Measurements from ENCODE around the gene CCNB1.
"Not testable (repeated sequence)": the region's sequence is repeated elsewhere in the genome, so short reads cannot be mapped to it uniquely, and the experiment has no call there.

Gene CCNB1

GRCh38 chr5:69184621-69185020 is 17.7 kb downstream of the CCNB1 start:
- DNase-seq (ENCODE audit: low read depth), result no peak

- no peak for DNase-seq (ENCODE audit: low read depth)
Observed at GRCh38 chr5:69187342-69187741, 20.4 kb downstream of the CCNB1 start.

DNA sequence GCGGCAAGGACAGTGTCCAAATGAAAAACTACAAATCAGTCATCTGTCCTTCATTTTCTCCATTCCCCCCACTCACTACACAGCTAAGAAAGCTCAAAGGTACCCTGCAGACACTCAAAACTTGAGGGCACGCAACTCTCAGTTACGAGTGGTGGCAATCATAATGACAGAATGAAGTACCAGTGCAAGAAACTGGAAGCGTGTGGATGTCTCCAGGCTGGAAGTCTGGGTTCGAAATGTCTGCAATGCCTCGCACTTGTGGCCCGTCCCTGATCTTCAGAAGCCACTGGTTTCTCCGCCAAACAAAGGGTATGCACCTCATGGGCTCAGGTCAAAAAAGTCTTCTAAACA is 21.8 kb downstream of the CCNB1 start:
- DNase-seq (ENCODE audit: low read depth), result no peak

- DNase-seq (ENCODE audit: low read depth), result peak; percentile 83
Observed at GRCh38 chr5:69189162-69190086, 22.5 kb downstream of the CCNB1 start, which contains the start of gene CENPH. CENPH (plus strand) TSS chr5:69189583; CDS start chr5:69189635, 52 bp downstream.

GRCh38 chr5:69202497-69202896 is 35.5 kb downstream of the CCNB1 start:
- no peak for DNase-seq (ENCODE audit: low read depth)

DNA sequence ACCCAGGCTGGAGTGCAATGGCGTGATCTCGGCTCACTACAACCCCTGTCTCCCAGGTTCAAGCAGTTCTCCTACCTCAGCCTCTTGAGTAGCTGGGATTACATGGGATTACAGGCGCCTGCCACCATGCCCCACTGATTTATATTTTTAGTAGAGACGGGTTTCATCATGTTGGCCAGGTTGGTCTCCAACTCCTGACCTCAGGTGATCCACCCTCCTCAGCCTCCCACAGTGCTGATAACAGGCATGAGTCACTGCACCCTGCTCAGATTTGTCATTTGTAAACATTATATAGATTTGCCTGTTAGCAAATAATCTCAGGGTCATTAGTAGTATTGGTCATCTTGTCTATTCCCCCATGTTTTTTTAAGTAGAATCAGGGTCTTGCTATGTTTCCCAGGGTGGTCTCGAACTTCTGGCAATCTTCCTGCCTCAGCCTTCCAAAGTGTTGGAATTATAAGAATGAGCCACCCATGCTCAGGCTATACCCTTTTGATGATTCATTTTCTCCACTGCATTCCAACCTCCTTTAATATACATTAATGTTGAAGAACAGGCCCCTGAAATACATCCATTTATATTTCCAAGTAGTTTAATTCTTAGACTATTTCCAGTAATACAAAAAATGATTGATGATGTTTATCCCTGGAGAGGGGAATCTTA is 39.7 kb downstream of the CCNB1 start:
- peak; percentile 23 for DNase-seq (ENCODE audit: low read depth)

DNA sequence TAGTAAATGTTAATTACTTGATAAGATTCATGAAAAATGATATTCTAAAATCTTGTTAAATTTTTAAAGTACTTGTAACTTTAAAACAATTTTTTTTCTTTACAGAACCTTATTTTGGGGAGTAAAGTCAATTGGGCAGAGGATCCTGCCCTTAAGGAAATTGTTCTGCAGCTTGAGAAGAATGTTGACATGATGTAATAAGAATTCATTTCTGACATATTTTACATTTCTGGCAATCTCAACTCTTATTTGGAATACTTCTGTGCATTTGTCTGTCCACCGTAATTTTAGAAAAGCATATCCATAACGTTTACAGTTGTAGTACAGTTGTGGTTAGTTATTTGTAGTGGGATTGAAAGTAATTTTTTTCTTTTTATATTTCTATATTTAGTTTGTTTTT is 42.7 kb downstream of the CCNB1 start:
- DNase-seq (ENCODE audit: low read depth), result no peak

- no peak for DNase-seq (ENCODE audit: low read depth)
Observed at GRCh38 chr5:69211200-69211599, 44.2 kb downstream of the CCNB1 start.

- no peak for DNase-seq (ENCODE audit: low read depth)
Observed at GRCh38 chr5:69212022-69212421, 45.1 kb downstream of the CCNB1 start.

DNA sequence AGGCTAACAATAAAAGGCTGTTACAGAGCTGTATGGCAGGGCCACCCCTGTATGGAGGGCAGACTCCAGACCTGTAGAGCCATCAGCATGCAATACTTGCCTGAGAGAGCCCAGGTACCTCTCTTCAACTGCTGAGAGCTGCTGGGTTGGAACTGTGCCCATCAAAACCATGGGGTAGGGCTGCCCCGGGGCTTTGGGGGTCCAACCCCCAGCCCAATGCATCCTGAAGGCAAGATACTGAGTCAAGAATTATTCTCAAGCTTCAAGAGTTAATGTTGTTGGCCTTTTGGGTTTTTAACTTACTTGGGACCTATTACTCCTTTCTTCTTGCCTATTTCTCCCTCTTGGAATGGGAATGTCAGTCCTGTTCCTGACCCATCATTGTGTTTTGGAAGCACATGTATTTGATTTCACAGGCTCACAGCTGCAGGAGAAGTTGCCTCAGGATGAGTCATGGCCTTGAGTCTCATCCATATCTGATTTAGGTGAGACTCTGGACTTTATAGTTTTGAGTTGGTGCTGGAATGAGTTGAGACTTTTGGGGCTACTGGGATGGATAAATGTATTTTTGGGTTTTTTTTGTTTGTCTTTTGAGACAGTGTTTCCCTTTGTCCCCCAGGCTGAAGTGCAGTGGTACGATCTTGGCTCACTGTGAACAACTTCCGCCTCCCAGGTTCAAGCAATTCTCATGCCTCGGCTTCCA is 46.7 kb downstream of the CCNB1 start:
- peak; percentile 55 for DNase-seq (ENCODE audit: low read depth)

- DNase-seq (ENCODE audit: low read depth), result no peak
Observed at GRCh38 chr5:69217151-69217511, 50.2 kb downstream of the CCNB1 start.

GRCh38 chr5:69217548-69218526 is 50.9 kb downstream of the CCNB1 start:
- peak; percentile 60 for DNase-seq (ENCODE audit: low read depth)

GRCh38 chr5:69219939-69220338 is 53.0 kb downstream of the CCNB1 start:
- DNase-seq (ENCODE audit: low read depth), result no peak

GRCh38 chr5:69220371-69220770 is 53.4 kb downstream of the CCNB1 start:
- DNase-seq (ENCODE audit: low read depth), result not testable (repeated sequence)

DNA sequence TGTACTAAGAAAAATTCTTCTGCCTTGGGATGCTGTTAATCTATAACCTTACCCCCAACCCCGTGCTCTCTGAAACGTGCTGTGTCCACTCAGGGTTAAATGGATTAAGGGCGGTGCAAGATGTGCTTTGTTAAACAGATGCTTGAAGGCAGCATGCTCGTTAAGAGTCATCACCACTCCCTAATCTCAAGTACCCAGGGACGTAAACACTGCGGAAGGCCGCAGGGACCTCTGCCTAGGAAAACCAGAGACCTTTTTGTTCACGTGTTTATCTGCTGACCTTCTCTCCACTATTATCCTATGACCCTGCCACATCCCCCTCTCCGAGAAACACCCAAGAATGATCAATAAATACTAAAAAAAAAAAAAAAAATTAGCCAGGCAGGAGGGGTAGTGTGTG is 53.9 kb downstream of the CCNB1 start:
- not testable (repeated sequence) for DNase-seq (ENCODE audit: low read depth)

- DNase-seq (ENCODE audit: low read depth), result no peak
Observed at GRCh38 chr5:69224520-69224919, 57.6 kb downstream of the CCNB1 start.

- no peak for DNase-seq (ENCODE audit: low read depth)
Observed at GRCh38 chr5:69225860-69226259, 58.9 kb downstream of the CCNB1 start.
